ENCODE results near the gene FBLN1.
"Not testable (repeated sequence)": the region's sequence is repeated elsewhere in the genome, so short reads cannot be mapped to it uniquely, and the experiment has no call there.

The FBLN1 gene

GRCh38 chr22:45589556-45589955 is 86.9 kb downstream of the FBLN1 start:
- TF ChIP-seq ZFX (IDR thresholded peaks at IDR 0.05; ENCODE audit: borderline replicate concordance) (no peak), CTCF (IDR thresholded peaks at IDR 0.05) (no peak)
- no peak overlapping the region for H3K27ac ChIP-seq

- no peak for TF ChIP-seq CTCF (IDR thresholded peaks at IDR 0.05)
- TF ChIP-seq ZFX (IDR thresholded peaks at IDR 0.05; ENCODE audit: borderline replicate concordance) = no peak
- no peak overlapping the region for H3K27ac ChIP-seq
These were observed 87.6 kb downstream of the FBLN1 start for GRCh38 chr22:45590262-45590661.

GRCh38 chr22:45591633-45592213 is 89.0 kb downstream of the FBLN1 start:
- not testable (repeated sequence) for H3K27ac ChIP-seq

- TF ChIP-seq CTCF (IDR thresholded peaks at IDR 0.05) = no peak
- no peak for TF ChIP-seq ZFX (IDR thresholded peaks at IDR 0.05; ENCODE audit: borderline replicate concordance)
These were observed 91.6 kb downstream of the FBLN1 start for GRCh38 chr22:45594123-45594941.

GRCh38 chr22:45597460-45598192 is 94.9 kb downstream of the FBLN1 start:
- H3K27ac ChIP-seq = no peak overlapping the region; the same call in 1 of the 2 replicates
- TF ChIP-seq ZFX (IDR thresholded peaks at IDR 0.05; ENCODE audit: borderline replicate concordance) = no peak
- TF ChIP-seq CTCF (IDR thresholded peaks at IDR 0.05) = no peak

More at GRCh38 chr22:45594123-45594941, 91.6 kb downstream of the FBLN1 start:
- no peak overlapping the region for H3K27ac ChIP-seq

- TF ChIP-seq CTCF (IDR thresholded peaks at IDR 0.05) (no peak), ZFX (IDR thresholded peaks at IDR 0.05; ENCODE audit: borderline replicate concordance) (no peak)
- H3K27ac ChIP-seq = no peak overlapping the region
These were observed 96.0 kb downstream of the FBLN1 start for GRCh38 chr22:45598596-45599217.

GRCh38 chr22:45599836-45600577 is 97.3 kb downstream of the FBLN1 start:
- no peak overlapping the region for H3K27ac ChIP-seq
- TF ChIP-seq CTCF (IDR thresholded peaks at IDR 0.05) (no peak), ZFX (IDR thresholded peaks at IDR 0.05; ENCODE audit: borderline replicate concordance) (no peak)
